Measurements from ENCODE around the gene SV2C.

The SV2C gene

GRCh38 chr5:76400466-76400865, 317.3 kb downstream of the SV2C start:
- no peak for DNase-seq (ENCODE audit: extremely low spot score)
- POLR2A ChIA-PET = no interaction called here
- TF ChIP-seq TARDBP (IDR thresholded peaks at IDR 0.05) (no peak), L3MBTL2 (conservative IDR thresholded peaks at IDR 0.05) (no peak), FOXM1 (IDR thresholded peaks at IDR 0.05; ENCODE audit: borderline replicate concordance) (no peak), PKNOX1 (IDR thresholded peaks at IDR 0.05) (no peak), LEF1 (IDR thresholded peaks at IDR 0.05; ENCODE audit: borderline replicate concordance) (no peak), FOXA1 (IDR thresholded peaks at IDR 0.05) (no peak), ARNT (IDR thresholded peaks at IDR 0.05) (no peak), BHLHE40 (IDR thresholded peaks at IDR 0.05; ENCODE audit: borderline replicate concordance) (no peak), HDGF (IDR thresholded peaks at IDR 0.05; ENCODE audit: borderline replicate concordance) (no peak), SP1 (IDR thresholded peaks at IDR 0.05) (no peak), ZNF384 (IDR thresholded peaks at IDR 0.05) (no peak), CTBP1 (IDR thresholded peaks at IDR 0.05; ENCODE audit: borderline replicate concordance) (no peak), FOXK2 (IDR thresholded peaks at IDR 0.05) (no peak), SUZ12 (IDR thresholded peaks at IDR 0.05) (no peak), NFRKB (IDR thresholded peaks at IDR 0.05) (no peak), ELF4 (IDR thresholded peaks at IDR 0.05) (no peak)
- CTCF ChIA-PET = no interaction called here

GRCh38 chr5:76401801-76402250, 318.6 kb downstream of the SV2C start:
- POLR2A ChIA-PET = interaction anchor here (2.0 kb wide), 2 partner anchors 8 to 17 kb away, joined by 4 to 6 read pairs; no protein-coding TSS in a partner anchor
- no peak for DNase-seq (ENCODE audit: extremely low spot score)

GRCh38 chr5:76402251-76402885, 319.2 kb downstream of the SV2C start:
- TF ChIP-seq TARDBP (IDR thresholded peaks at IDR 0.05) = no peak
- no peak for TF ChIP-seq CTBP1 (IDR thresholded peaks at IDR 0.05; ENCODE audit: borderline replicate concordance)
- no peak for TF ChIP-seq FOXK2 (IDR thresholded peaks at IDR 0.05)
- no peak for TF ChIP-seq ELF4 (IDR thresholded peaks at IDR 0.05)
- TF ChIP-seq SP1 (IDR thresholded peaks at IDR 0.05) = no peak
- no peak for TF ChIP-seq SUZ12 (IDR thresholded peaks at IDR 0.05)
- TF ChIP-seq ARNT (IDR thresholded peaks at IDR 0.05) = no peak
- no peak for TF ChIP-seq FOXA1 (IDR thresholded peaks at IDR 0.05)
- no peak for TF ChIP-seq NFRKB (IDR thresholded peaks at IDR 0.05)
- TF ChIP-seq HDGF (IDR thresholded peaks at IDR 0.05; ENCODE audit: borderline replicate concordance) = no peak
- no peak for TF ChIP-seq PKNOX1 (IDR thresholded peaks at IDR 0.05)
- no peak for TF ChIP-seq ZNF384 (IDR thresholded peaks at IDR 0.05)
- no peak for TF ChIP-seq LEF1 (IDR thresholded peaks at IDR 0.05; ENCODE audit: borderline replicate concordance)
- TF ChIP-seq L3MBTL2 (conservative IDR thresholded peaks at IDR 0.05) = no peak
- TF ChIP-seq FOXM1 (IDR thresholded peaks at IDR 0.05; ENCODE audit: borderline replicate concordance) = no peak
- no peak for TF ChIP-seq BHLHE40 (IDR thresholded peaks at IDR 0.05; ENCODE audit: borderline replicate concordance)
- DNase-seq (ENCODE audit: extremely low spot score) = peak; percentile 57
- POLR2A ChIA-PET = interaction anchor here (2.0 kb wide), 2 partner anchors 9 to 16 kb away, joined by 4 to 6 read pairs; no protein-coding TSS in a partner anchor
- CTCF ChIA-PET = interaction anchor here (0.6 to 5.4 kb wide), 6 partner anchors 14 to 221 kb away, joined by 3 to 20 read pairs (median 10); no protein-coding TSS in a partner anchor

More at GRCh38 chr5:76401801-76402250, 318.6 kb downstream of the SV2C start:
- CTCF ChIA-PET = interaction anchor here (2.5 to 5.4 kb wide), 2 partner anchors 13 to 142 kb away, joined by 11 to 20 read pairs; no protein-coding TSS in a partner anchor
- TF ChIP-seq FOXK2 (IDR thresholded peaks at IDR 0.05) = no peak
- TF ChIP-seq ARNT (IDR thresholded peaks at IDR 0.05) = no peak
- TF ChIP-seq SP1 (IDR thresholded peaks at IDR 0.05) = no peak
- no peak for TF ChIP-seq L3MBTL2 (conservative IDR thresholded peaks at IDR 0.05)
- TF ChIP-seq FOXA1 (IDR thresholded peaks at IDR 0.05) = no peak

GRCh38 chr5:76402886-76403765, 319.9 kb downstream of the SV2C start, which contains the start of gene IQGAP2:
IQGAP2 (plus strand) TSS chr5:76403285; CDS start chr5:76403546, 261 bp downstream.
- TF ChIP-seq L3MBTL2 (conservative IDR thresholded peaks at IDR 0.05) = peak; percentile 64
- TF ChIP-seq NFRKB (IDR thresholded peaks at IDR 0.05) = no peak
- TF ChIP-seq HDGF (IDR thresholded peaks at IDR 0.05; ENCODE audit: borderline replicate concordance) = no peak
- peak; percentile 89 for TF ChIP-seq FOXM1 (IDR thresholded peaks at IDR 0.05; ENCODE audit: borderline replicate concordance)
- TF ChIP-seq LEF1 (IDR thresholded peaks at IDR 0.05; ENCODE audit: borderline replicate concordance) = no peak
- TF ChIP-seq ELF4 (IDR thresholded peaks at IDR 0.05) = no peak
- TF ChIP-seq TARDBP (IDR thresholded peaks at IDR 0.05) = peak; percentile 75
- TF ChIP-seq CTBP1 (IDR thresholded peaks at IDR 0.05; ENCODE audit: borderline replicate concordance) = 0 out of 2 replicates have a peak, but pooled peaks have one; percentile 29
- 0 out of 2 replicates have a peak, but pooled peaks have one; percentile 25 for TF ChIP-seq ZNF384 (IDR thresholded peaks at IDR 0.05)
- TF ChIP-seq SP1 (IDR thresholded peaks at IDR 0.05) = no peak
- no peak for TF ChIP-seq SUZ12 (IDR thresholded peaks at IDR 0.05)
- POLR2A ChIA-PET = interaction anchor here (0.9 to 2.0 kb wide), 5 partner anchors 9 to 180 kb away, joined by 3 to 10 read pairs (median 6); no protein-coding TSS in a partner anchor
- CTCF ChIA-PET = interaction anchor here (0.6 to 5.4 kb wide), 20 partner anchors 9 to 1528 kb away, joined by 3 to 20 read pairs (median 4); no protein-coding TSS in a partner anchor
- peak; percentile 85 for DNase-seq (ENCODE audit: extremely low spot score)

Measured in HEK293T (cell line).